HG02623 (cell line): Measurements from ENCODE around the gene OR8B12.

Experiments used
- ATAC-seq: cut with Tn5 transposase; IDR thresholded peaks from one replicate; pipeline ENCODE4 v1.9.1; 2021; ENCODE audit warnings: moderate library complexity; ENCODE audit not compliant: unreplicated experiment

OR8B12 gene, protein sequence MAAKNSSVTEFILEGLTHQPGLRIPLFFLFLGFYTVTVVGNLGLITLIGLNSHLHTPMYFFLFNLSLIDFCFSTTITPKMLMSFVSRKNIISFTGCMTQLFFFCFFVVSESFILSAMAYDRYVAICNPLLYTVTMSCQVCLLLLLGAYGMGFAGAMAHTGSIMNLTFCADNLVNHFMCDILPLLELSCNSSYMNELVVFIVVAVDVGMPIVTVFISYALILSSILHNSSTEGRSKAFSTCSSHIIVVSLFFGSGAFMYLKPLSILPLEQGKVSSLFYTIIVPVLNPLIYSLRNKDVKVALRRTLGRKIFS

GRCh38 chr11:124543554-124543953 is at the start of gene OR8B12:
Gene OR8B12 (minus strand): TSS chr11:124543654. CDS start chr11:124543654, 0 bp downstream.
- ATAC-seq: no peak

DNA sequence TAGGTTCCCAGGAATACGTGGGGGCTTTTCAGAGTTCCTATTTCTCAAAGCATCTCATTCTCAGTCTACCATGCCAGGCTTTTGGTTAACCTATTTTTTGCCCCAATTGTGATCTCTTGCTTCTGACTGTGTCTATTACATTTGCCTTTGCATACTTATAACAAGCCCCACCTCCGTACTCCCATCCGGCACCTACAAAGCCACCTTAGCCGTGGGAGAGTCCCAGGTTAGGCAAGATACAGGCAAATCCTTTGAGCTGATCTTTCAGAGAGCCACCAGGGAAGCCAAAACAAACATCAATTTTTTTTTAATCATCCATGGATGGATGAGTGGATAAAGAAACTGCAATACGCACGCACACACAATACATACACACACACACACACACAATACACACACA is 49.2 kb upstream of the OR8B12 start:
- no peak for ATAC-seq

DNA sequence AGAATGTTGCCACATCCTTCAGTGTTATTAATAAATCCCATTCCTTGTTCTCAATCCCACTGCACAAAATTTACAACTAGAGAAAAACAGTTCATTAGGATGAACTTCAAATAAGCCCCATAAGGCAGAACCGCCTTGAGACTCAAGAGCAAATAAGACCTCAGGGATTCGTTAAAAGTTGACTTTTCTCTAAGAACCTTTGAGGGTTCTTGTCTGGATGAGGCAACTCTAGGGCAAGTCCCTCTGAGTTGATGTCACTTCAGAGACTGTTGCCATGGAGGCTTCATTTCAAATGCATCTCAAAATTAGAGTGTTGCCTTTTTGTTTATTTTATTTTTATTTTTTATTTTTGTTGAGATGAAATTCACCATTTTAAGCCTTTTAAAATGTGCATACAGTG is 48.0 kb upstream of the OR8B12 start:
- ATAC-seq: no peak

GRCh38 chr11:124586238-124586860 is 42.9 kb upstream of the OR8B12 start:
- ATAC-seq: no peak

- no peak for ATAC-seq
Measured at GRCh38 chr11:124584681-124585372, 41.4 kb upstream of the OR8B12 start.

- ATAC-seq: no peak
Measured at GRCh38 chr11:124583781-124584180, 40.3 kb upstream of the OR8B12 start.

DNA sequence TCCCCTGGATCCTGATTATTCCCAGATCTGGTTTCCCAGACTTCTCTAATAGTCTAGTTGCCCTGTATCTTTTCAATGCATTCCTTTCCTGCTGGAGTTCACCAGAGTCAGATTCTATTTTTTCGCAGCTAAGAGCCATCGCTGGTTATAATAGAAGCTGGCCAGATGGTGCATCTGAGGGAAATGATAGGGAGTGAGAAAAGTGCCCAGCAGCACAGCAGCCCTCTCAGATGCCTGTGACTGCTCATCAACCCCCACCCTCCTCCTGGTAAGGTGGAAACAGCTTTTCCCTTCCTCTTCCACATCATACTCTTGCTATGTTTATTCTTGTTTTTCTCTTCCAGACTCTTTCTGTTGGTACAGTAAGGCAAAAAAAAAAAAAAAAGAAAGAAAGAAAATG is 39.1 kb upstream of the OR8B12 start:
- ATAC-seq: no peak

DNA sequence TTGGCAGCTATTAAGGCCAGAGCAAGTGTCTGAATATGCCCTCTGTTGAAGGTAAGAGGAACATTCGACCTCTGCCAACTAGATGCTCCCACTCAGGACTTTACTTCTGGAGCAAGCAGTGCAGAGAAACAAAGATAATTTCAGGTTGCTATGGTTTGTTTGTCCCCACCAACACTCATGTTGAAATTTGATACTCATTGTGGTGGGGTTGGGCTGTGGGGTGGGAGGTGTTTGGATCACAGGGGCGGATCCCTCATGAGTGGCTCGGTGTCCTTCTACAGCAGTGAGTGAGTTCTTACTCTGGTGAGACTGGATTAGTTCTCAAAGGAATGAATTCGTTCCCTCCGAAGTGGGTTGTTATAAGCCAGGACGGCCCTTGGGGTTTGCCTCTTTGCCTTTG is 38.4 kb upstream of the OR8B12 start:
- ATAC-seq: no peak

GRCh38 chr11:124578761-124579160 is 35.3 kb upstream of the OR8B12 start:
- no peak for ATAC-seq

GRCh38 chr11:124577716-124578427 is 34.4 kb upstream of the OR8B12 start:
- ATAC-seq: no peak

DNA sequence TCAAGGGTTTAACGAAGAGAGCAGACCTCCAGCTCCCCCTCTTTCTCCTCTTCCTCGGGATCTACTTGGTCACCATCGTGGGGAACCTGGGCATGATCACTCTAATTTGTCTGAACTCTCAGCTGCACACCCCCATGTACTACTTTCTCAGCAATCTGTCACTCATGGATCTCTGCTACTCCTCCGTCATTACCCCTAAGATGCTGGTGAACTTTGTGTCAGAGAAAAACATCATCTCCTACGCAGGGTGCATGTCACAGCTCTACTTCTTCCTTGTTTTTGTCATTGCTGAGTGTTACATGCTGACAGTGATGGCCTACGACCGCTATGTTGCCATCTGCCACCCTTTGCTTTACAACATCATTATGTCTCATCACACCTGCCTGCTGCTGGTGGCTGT is 26.7 kb upstream of the OR8B12 start:
- no peak for ATAC-seq

DNA sequence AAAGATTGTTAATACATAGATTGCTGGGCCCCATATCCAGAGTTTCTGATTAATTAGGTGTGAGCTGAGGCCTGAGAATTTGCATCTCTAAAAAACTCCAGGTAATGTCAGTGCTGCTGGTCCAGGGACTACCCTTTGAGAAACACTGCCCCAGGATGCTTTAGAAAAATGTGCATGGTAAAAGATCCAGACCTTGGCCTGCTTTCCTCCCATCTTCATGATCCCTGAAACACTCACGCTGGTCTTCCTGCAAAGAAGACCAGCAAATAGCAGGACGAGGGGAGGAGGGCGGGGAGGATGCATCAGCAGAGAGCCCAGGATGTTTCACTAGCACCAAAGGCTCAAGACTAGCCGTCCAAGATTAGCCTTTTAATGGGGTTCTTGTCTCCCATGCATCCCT is 26.2 kb upstream of the OR8B12 start, which contains the start of gene OR8A1:
Gene OR8A1, plus strand, starts transcription at position 301 of the 400 bp plus-strand sequence. CDS start 123 bp downstream, outside the sequence.
- ATAC-seq: no peak

DNA sequence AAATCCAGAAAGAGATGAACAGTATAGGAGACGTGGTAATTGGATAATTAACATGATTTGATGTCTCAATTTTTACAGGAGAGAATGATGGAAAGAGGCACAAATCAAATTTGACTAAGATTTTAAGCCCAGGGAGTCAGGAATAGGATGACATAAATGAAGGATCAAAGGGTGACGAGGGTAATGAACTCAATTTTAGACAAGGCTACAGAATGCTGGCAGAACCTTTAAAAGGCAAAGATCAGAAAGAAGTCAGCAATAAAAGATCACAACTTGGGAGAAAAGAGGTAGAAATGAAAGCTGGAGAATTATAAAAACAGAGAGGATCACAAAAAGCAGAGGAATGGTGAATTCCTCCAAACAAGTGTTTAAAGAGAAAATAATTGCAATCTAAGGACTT is 13.4 kb upstream of the OR8B12 start:
- no peak for ATAC-seq

DNA sequence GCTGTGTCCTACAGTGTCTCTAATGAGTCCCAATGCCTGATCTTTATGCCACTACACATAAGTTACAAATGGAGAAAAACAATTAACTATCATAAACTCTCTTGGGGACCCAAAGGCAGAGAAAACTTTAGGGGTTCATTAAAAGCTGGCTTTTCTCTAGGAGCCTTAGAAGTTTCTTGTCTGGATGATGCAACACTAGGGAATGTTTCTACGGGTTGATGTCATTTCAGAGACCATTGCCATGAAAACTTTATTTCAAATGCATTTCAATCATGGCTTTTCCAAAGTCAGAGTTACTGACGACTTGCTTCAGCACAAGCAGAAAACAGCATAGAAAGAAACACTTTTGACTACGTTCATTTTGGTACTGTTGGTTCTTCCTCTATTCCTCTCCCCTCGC is 8.5 kb upstream of the OR8B12 start:
- ATAC-seq: no peak

- ATAC-seq: no peak
Measured at GRCh38 chr11:124551189-124551588, 7.7 kb upstream of the OR8B12 start.

DNA sequence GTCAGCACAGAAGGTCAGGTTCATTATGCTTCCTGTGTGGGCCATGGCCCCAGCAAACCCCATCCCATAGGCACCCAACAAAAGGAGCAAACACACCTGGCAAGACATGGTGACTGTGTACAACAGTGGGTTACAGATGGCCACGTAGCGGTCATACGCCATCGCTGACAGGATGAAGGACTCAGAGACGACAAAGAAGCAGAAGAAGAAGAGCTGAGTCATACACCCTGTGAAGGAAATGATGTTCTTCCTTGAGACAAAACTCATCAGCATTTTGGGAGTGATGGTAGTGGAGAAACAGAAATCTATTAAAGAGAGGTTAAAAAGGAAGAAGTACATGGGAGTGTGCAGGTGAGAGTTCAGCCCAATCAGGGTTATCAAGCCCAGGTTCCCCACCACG is 309 bp downstream of the OR8B12 start:
- ATAC-seq: no peak

- no peak for ATAC-seq
Measured at GRCh38 chr11:124541204-124541603, 2.2 kb downstream of the OR8B12 start.

- ATAC-seq: no peak
Measured at GRCh38 chr11:124538019-124538418, 5.4 kb downstream of the OR8B12 start.

DNA sequence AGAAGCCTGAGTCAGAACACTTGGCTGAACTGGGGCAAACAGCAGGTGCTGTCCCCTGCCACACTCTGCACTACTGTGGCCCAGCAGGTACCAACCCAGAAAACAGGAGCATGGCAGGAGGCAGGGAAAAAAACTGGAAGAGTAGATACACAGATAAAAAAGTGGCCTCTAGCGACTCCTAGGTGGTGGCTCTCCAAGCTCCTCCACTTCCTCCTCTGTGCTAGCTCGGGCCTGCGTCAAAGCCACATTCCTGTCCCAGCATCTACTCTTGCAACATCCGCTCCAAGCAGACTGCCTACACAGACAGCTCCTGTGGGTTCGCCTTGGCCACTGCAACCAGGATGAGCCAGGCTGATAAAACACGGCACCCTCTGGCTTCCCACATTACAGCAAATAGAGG is 6.9 kb downstream of the OR8B12 start:
- ATAC-seq: no peak

- no peak for ATAC-seq
Measured at GRCh38 chr11:124535552-124536232, 7.8 kb downstream of the OR8B12 start.

DNA sequence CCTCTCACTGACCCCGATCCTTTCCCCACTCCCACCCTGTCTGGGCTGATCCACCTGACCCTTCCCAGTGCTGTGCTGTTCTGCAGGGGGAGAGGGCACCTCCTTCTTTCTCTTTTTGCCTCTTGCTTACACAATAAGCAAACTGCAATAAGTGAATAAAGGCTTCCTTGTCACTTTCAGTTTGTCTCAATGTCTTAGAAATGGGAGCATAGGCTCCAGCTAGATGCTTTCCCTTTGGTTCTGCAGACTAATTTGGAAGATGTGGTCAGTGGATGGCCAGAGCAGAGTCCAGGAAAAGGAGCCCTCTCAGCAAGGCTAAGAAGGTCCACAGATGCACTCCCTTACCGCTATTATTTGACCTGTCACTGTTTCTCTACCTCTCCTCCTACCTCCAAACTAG is 9.4 kb downstream of the OR8B12 start:
- no peak for ATAC-seq
